IgD-negative memory B cell (primary cell): ENCODE results near the gene HIRA. TPM values are rescaled to one million over a fixed set of nuclear protein-coding genes. Genes with fewer than 3 reads are reported as not detected.
"Not testable (repeated sequence)": the region's sequence is repeated elsewhere in the genome, so short reads cannot be mapped to it uniquely, and the experiment has no call there.

Experiments used
- H3K27ac Mint-ChIP-seq, 3 donors: one replicate each; pipeline ENCODE4 v1.8.0; 2020 to 2022; ENCODE audit warnings: mild to moderate bottlenecking in 3 of 3, mixed read lengths in 3 of 3, moderate library complexity in 1 of 3
- H3K27me3 Mint-ChIP-seq: one replicate; pipeline ENCODE4 v1.8.0; 2021; ENCODE audit warnings: mixed read lengths
- H3K36me3 Mint-ChIP-seq: one replicate; pipeline ENCODE4 v1.8.0; 2020; ENCODE audit warnings: mild to moderate bottlenecking, mixed read lengths
- H3K4me1 Mint-ChIP-seq, 3 donors: one replicate each; pipeline ENCODE4 v1.8.0; 2020 to 2022; ENCODE audit warnings: mixed read lengths in 3 of 3, mild to moderate bottlenecking in 1 of 3
- H3K4me3 Mint-ChIP-seq, 4 donors: one replicate each; pipeline ENCODE4 v1.8.0; 2020 to 2022; ENCODE audit warnings: mild to moderate bottlenecking in 4 of 4, mixed read lengths in 4 of 4, moderate library complexity in 3 of 4
- H3K9me3 Mint-ChIP-seq, 3 donors: one replicate each; pipeline ENCODE4 v1.8.0; 2020 to 2021; ENCODE audit warnings: mixed read lengths in 3 of 3, mild to moderate bottlenecking in 1 of 3
- polyA plus RNA-seq: library from polyadenylated mRNA; unstranded; fragments of 300-500 nt; fragmentation: Illumina TruSeq; gene quantifications from one replicate; pipeline ENCODE4 v1.2.3, GENCODE V29; 2021

HIRA gene
- polyA plus RNA-seq, 1 donor from 2014 or later, result 6.3 TPM

- H3K36me3 Mint-ChIP-seq, result peaks cover 20% of the 10 kb centered on the region
- H3K4me1 Mint-ChIP-seq, result peaks cover 0 to 2% (median 0%) of the 10 kb centered on the region in 3 donors
- no peaks in the 10 kb centered on the region for H3K27me3 Mint-ChIP-seq
- peaks cover 0 to 2% (median 0%) of the 10 kb centered on the region in 3 donors for H3K9me3 Mint-ChIP-seq
- H3K4me3 Mint-ChIP-seq, result no peak overlapping the region
- H3K27ac Mint-ChIP-seq, result peak overlapping the region in 1 of 3 donors; percentile 54
Observed at GRCh38 chr22:19375435-19375834, 56.1 kb downstream of the HIRA start.

GRCh38 chr22:19374410-19374809, 57.1 kb downstream of the HIRA start:
- Mint-ChIP-seq H3K36me3 (peaks cover 20% of the 10 kb centered on the region), H3K4me3 (no peak overlapping the region), H3K27ac (no peak overlapping the region), H3K4me1 (peaks cover 0 to 2% (median 0%) of the 10 kb centered on the region in 3 donors), H3K27me3 (no peaks in the 10 kb centered on the region), H3K9me3 (peaks cover 0 to 2% (median 0%) of the 10 kb centered on the region in 3 donors)

GRCh38 chr22:19373450-19373849, 58.1 kb downstream of the HIRA start:
- Mint-ChIP-seq H3K27ac (no peak overlapping the region), H3K27me3 (no peaks in the 10 kb centered on the region), H3K4me3 (no peak overlapping the region), H3K36me3 (peaks cover 20% of the 10 kb centered on the region), H3K9me3 (peaks cover 0 to 2% (median 0%) of the 10 kb centered on the region in 3 donors), H3K4me1 (peaks cover 0 to 2% (median 0%) of the 10 kb centered on the region in 3 donors)

GRCh38 chr22:19371893-19372292, 59.6 kb downstream of the HIRA start:
- H3K4me1 Mint-ChIP-seq, result peaks cover 6 to 8% (median 7%) of the 10 kb centered on the region in 3 donors
- peaks cover 0 to 2% (median 0%) of the 10 kb centered on the region in 3 donors for H3K9me3 Mint-ChIP-seq
- H3K27me3 Mint-ChIP-seq, result no peaks in the 10 kb centered on the region
- no peak overlapping the region for H3K4me3 Mint-ChIP-seq
- H3K36me3 Mint-ChIP-seq, result peaks cover 28% of the 10 kb centered on the region
- no peak overlapping the region for H3K27ac Mint-ChIP-seq

GRCh38 chr22:19368876-19369275, 62.7 kb downstream of the HIRA start:
- Mint-ChIP-seq H3K27ac (peak overlapping the region in 1 of 3 donors; percentile 53), H3K9me3 (no peaks in the 10 kb centered on the region), H3K4me1 (peaks cover 11 to 22% (median 19%) of the 10 kb centered on the region in 3 donors), H3K27me3 (no peaks in the 10 kb centered on the region), H3K36me3 (peaks cover 25% of the 10 kb centered on the region), H3K4me3 (no peak overlapping the region)

- H3K4me1 Mint-ChIP-seq, result peaks cover 11 to 24% (median 21%) of the 10 kb centered on the region in 3 donors
- peaks cover 25% of the 10 kb centered on the region for H3K36me3 Mint-ChIP-seq
- no peaks in the 10 kb centered on the region for H3K9me3 Mint-ChIP-seq
- no peaks in the 10 kb centered on the region for H3K27me3 Mint-ChIP-seq
- H3K4me3 Mint-ChIP-seq, result peak overlapping the region in 2 of 4 donors; percentile 39 to 52
- H3K27ac Mint-ChIP-seq, result peak overlapping the region; percentile 80 to 91 (median 87)
Observed at GRCh38 chr22:19367763-19368367, 63.7 kb downstream of the HIRA start.

GRCh38 chr22:19363541-19363940, 68.0 kb downstream of the HIRA start:
- peaks cover 26 to 52% (median 40%) of the 10 kb centered on the region in 3 donors for H3K4me1 Mint-ChIP-seq
- not testable (repeated sequence) for H3K27me3 Mint-ChIP-seq, H3K9me3 Mint-ChIP-seq
- H3K36me3 Mint-ChIP-seq, result peaks cover 28% of the 10 kb centered on the region
- peak overlapping the region in 2 of 4 donors; percentile 40 to 49 for H3K4me3 Mint-ChIP-seq
- peak overlapping the region; percentile 48 to 88 (median 73) for H3K27ac Mint-ChIP-seq

GRCh38 chr22:19361501-19362103, 69.9 kb downstream of the HIRA start:
- peaks cover 19 to 46% (median 33%) of the 10 kb centered on the region in 3 donors for H3K4me1 Mint-ChIP-seq
- H3K27ac Mint-ChIP-seq, result peak overlapping the region; percentile 94 to 98 (median 95)
- peak overlapping the region; percentile 66 to 84 (median 73) for H3K4me3 Mint-ChIP-seq
- H3K27me3 Mint-ChIP-seq, result no peaks in the 10 kb centered on the region
- peaks cover 22% of the 10 kb centered on the region for H3K36me3 Mint-ChIP-seq
- H3K9me3 Mint-ChIP-seq, result peaks cover 0 to 4% (median 3%) of the 10 kb centered on the region in 3 donors

- Mint-ChIP-seq H3K27me3 (no peaks in the 10 kb centered on the region), H3K4me1 (peaks cover 15 to 42% (median 33%) of the 10 kb centered on the region in 3 donors), H3K36me3 (peaks cover 20% of the 10 kb centered on the region), H3K4me3 (peak overlapping the region; percentile 50 to 84 (median 80)), H3K9me3 (peaks cover 0 to 4% (median 3%) of the 10 kb centered on the region in 3 donors), H3K27ac (peak overlapping the region; percentile 94 to 98 (median 95))
Observed at GRCh38 chr22:19360862-19361261, 70.7 kb downstream of the HIRA start.

GRCh38 chr22:19360300-19360792, 71.2 kb downstream of the HIRA start:
- Mint-ChIP-seq H3K36me3 (peaks cover 20% of the 10 kb centered on the region), H3K4me3 (peak overlapping the region in 3 of 4 donors; percentile 73 to 83 (median 76)), H3K4me1 (peaks cover 15 to 40% (median 33%) of the 10 kb centered on the region in 3 donors), H3K9me3 (peaks cover 0 to 4% (median 3%) of the 10 kb centered on the region in 3 donors), H3K27me3 (no peaks in the 10 kb centered on the region), H3K27ac (peak overlapping the region; percentile 94 to 98 (median 95))

GRCh38 chr22:19359554-19360299, 71.8 kb downstream of the HIRA start:
- peaks cover 22% of the 10 kb centered on the region for H3K36me3 Mint-ChIP-seq
- no peaks in the 10 kb centered on the region for H3K27me3 Mint-ChIP-seq
- peaks cover 0 to 4% (median 3%) of the 10 kb centered on the region in 3 donors for H3K9me3 Mint-ChIP-seq
- peak overlapping the region; percentile 71 to 94 (median 94) for H3K27ac Mint-ChIP-seq
- H3K4me1 Mint-ChIP-seq, result peaks cover 15 to 34% (median 28%) of the 10 kb centered on the region in 3 donors
- H3K4me3 Mint-ChIP-seq, result peak overlapping the region in 2 of 4 donors; percentile 63 to 76

GRCh38 chr22:19358703-19359553, 72.6 kb downstream of the HIRA start:
- peak overlapping the region; percentile 71 to 94 (median 94) for H3K27ac Mint-ChIP-seq
- H3K4me3 Mint-ChIP-seq, result no peak overlapping the region
- peaks cover 20% of the 10 kb centered on the region for H3K36me3 Mint-ChIP-seq
- H3K27me3 Mint-ChIP-seq, result no peaks in the 10 kb centered on the region
- H3K4me1 Mint-ChIP-seq, result peaks cover 15 to 30% (median 23%) of the 10 kb centered on the region in 3 donors
- peaks cover 0 to 4% (median 3%) of the 10 kb centered on the region in 3 donors for H3K9me3 Mint-ChIP-seq

- Mint-ChIP-seq H3K27ac (peak overlapping the region in 2 of 3 donors; percentile 78 to 87), H3K36me3 (peaks cover 18% of the 10 kb centered on the region), H3K27me3 (no peaks in the 10 kb centered on the region), H3K9me3 (peaks cover 0 to 4% (median 3%) of the 10 kb centered on the region in 3 donors), H3K4me1 (peaks cover 15 to 28% (median 21%) of the 10 kb centered on the region in 3 donors), H3K4me3 (no peak overlapping the region)
Observed at GRCh38 chr22:19358195-19358594, 73.3 kb downstream of the HIRA start.
